OCI-M2 (cell line): Measurements from ENCODE around the gene HAPLN1.

Source experiments
- DNase-seq: peaks from one replicate; lab custom pipeline; 2025; ENCODE audit not compliant: unreplicated experiment; lab: John Stamatoyannopoulos, UW

The HAPLN1 gene

GRCh38 chr5:83718195-83718825 is 2.3 kb downstream of the HAPLN1 start:
- peak; percentile 19 for DNase-seq

GRCh38 chr5:83715236-83716065 is 5.2 kb downstream of the HAPLN1 start:
- no peak for DNase-seq

- DNase-seq, result no peak
Measured at GRCh38 chr5:83714810-83715209, 5.8 kb downstream of the HAPLN1 start.

- peak; percentile 13 for DNase-seq
Measured at GRCh38 chr5:83711982-83712601, 8.6 kb downstream of the HAPLN1 start.

GRCh38 chr5:83709973-83710372 is 10.7 kb downstream of the HAPLN1 start:
- DNase-seq, result no peak

GRCh38 chr5:83708170-83708569 is 12.5 kb downstream of the HAPLN1 start:
- no peak for DNase-seq

GRCh38 chr5:83703059-83703458 is 17.6 kb downstream of the HAPLN1 start:
- no peak for DNase-seq

GRCh38 chr5:83701886-83702285 is 18.8 kb downstream of the HAPLN1 start:
- no peak for DNase-seq

- DNase-seq, result no peak
Measured at GRCh38 chr5:83689881-83690280, 30.8 kb downstream of the HAPLN1 start.

- no peak for DNase-seq
Measured at GRCh38 chr5:83688281-83688680, 32.4 kb downstream of the HAPLN1 start.

- DNase-seq, result no peak
Measured at GRCh38 chr5:83687124-83687619, 33.5 kb downstream of the HAPLN1 start.

- no peak for DNase-seq
Measured at GRCh38 chr5:83686251-83686650, 34.4 kb downstream of the HAPLN1 start.

GRCh38 chr5:83683836-83684235 is 36.8 kb downstream of the HAPLN1 start:
- no peak for DNase-seq

GRCh38 chr5:83672646-83673045 is 48.0 kb downstream of the HAPLN1 start:
- DNase-seq, result no peak

GRCh38 chr5:83672158-83672557 is 48.5 kb downstream of the HAPLN1 start:
- DNase-seq, result no peak

- no peak for DNase-seq
Measured at GRCh38 chr5:83665631-83666030, 55.0 kb downstream of the HAPLN1 start.

GRCh38 chr5:83662558-83662957 is 58.1 kb downstream of the HAPLN1 start:
- no peak for DNase-seq

- no peak for DNase-seq
Measured at GRCh38 chr5:83657807-83658525, 62.7 kb downstream of the HAPLN1 start.

- DNase-seq, result no peak
Measured at GRCh38 chr5:83654427-83654994, 66.1 kb downstream of the HAPLN1 start.

GRCh38 chr5:83653669-83654068 is 67.0 kb downstream of the HAPLN1 start:
- no peak for DNase-seq

GRCh38 chr5:83645936-83646335 is 74.7 kb downstream of the HAPLN1 start:
- no peak for DNase-seq
